Stomach (tissue), 4 donors: ENCODE data around the gene RHEX.

Experiments used
- POLR2A ChIP-seq, 4 donors: fragments of 450-650 bp; IDR thresholded peaks; one replicate each; pipeline ENCODE4 v1.6.1; 2016; ENCODE audit warnings: antibody characterized with exemption in 4 of 4, control low read depth in 2 of 4, mild to moderate bottlenecking in 1 of 4, moderate library complexity in 1 of 4
- TF ChIP-seq, protein P1 (sequence below), 7 experiments: fragments of 450-650 bp in 4 of 7; fragments of 200-600 bp in 3 of 7; sonication (generic) in 3 of 7; IDR thresholded peaks; one replicate each; pipeline ENCODE4 v1.5.1; 2016 to 2019; ENCODE audit warnings: antibody characterized with exemption in 7 of 7, control low read depth in 2 of 7, mild to moderate bottlenecking in 1 of 7

DNA sequence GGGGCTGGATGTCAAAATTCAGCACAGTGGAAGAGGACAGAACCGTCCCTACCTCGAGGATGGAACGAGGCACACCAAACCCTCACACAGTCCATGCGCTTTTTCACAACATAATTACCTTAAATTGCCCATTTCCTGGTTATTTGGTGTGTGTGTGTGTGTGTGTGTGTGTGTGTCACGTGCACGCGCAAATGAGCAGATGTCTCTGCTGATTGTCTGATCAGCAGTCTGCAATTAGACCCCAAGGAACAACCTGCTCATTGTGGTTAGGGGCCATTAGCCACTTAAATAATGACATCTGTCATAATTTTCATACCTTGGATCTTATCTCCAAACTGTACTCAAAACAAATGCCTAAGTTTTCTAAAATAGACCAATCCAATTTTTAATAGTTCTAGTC, 41.1 kb downstream of the RHEX start:
- TF ChIP-seq, protein P1, sequence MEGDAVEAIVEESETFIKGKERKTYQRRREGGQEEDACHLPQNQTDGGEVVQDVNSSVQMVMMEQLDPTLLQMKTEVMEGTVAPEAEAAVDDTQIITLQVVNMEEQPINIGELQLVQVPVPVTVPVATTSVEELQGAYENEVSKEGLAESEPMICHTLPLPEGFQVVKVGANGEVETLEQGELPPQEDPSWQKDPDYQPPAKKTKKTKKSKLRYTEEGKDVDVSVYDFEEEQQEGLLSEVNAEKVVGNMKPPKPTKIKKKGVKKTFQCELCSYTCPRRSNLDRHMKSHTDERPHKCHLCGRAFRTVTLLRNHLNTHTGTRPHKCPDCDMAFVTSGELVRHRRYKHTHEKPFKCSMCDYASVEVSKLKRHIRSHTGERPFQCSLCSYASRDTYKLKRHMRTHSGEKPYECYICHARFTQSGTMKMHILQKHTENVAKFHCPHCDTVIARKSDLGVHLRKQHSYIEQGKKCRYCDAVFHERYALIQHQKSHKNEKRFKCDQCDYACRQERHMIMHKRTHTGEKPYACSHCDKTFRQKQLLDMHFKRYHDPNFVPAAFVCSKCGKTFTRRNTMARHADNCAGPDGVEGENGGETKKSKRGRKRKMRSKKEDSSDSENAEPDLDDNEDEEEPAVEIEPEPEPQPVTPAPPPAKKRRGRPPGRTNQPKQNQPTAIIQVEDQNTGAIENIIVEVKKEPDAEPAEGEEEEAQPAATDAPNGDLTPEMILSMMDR (IDR thresholded peaks at IDR 0.05) = no peak
- no peak for TF ChIP-seq POLR2A (IDR thresholded peaks at IDR 0.05)
